Dendritic cell treated with granulocyte-macrophage colony-stimulating factor and Interleukin-4, amounts not matched to agents 40 ng/mL and 50 ng/mL, for 4 days (primary cell): ENCODE results near the gene HDHD3.

Experiments used
- H3K27ac Mint-ChIP-seq: one replicate; pipeline ENCODE4 v1.8.0; 2022; ENCODE audit warnings: mild to moderate bottlenecking, mixed read lengths
- H3K27me3 Mint-ChIP-seq: one replicate; pipeline ENCODE4 v1.8.0; 2022; ENCODE audit warnings: mild to moderate bottlenecking, mixed read lengths
- H3K36me3 Mint-ChIP-seq: one replicate; pipeline ENCODE4 v1.8.0; 2022; ENCODE audit warnings: low read depth, mixed read lengths
- H3K4me1 Mint-ChIP-seq: one replicate; pipeline ENCODE4 v1.8.0; 2022; ENCODE audit warnings: low read depth, mixed read lengths
- H3K4me3 Mint-ChIP-seq: one replicate; pipeline ENCODE4 v1.8.0; 2022; ENCODE audit warnings: mild to moderate bottlenecking, moderate library complexity, mixed read lengths
- H3K9me3 Mint-ChIP-seq: one replicate; pipeline ENCODE4 v1.8.0; 2022; ENCODE audit warnings: mixed read lengths
- intact Hi-C: fragments of 100-400 bp; cut with micrococcal nuclease; formaldehyde crosslinking; loops from one replicate; pipeline ENCODE4 v1.15.0; 2022

HDHD3 gene

DNA sequence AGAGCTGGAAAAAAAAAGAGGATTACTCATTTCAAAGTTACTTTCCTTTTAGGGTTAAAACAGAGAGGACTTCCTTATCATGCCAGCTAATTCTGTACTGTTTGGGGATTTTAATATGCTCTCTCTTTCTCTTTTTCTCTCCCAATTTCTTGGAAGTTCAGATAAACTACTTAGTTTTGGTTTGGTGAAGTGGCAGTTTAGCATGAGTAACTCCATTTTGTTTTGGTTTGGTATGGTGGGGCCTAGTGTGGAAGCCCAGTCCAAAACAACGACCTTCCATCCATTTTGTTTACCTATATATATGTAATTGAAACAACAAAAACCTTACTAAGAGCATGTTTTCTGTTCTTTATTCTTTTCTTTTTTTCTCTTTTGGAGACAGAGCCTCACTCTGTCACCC is 31.1 kb downstream of the HDHD3 start:
- no peak overlapping the region for H3K4me3 Mint-ChIP-seq
- no peaks in the 10 kb centered on the region for H3K9me3 Mint-ChIP-seq
- intact Hi-C loops = loop anchor here (10.0 kb wide), 1 partner anchor 59 kb away; the partner anchor contains the start of gene ALAD
- peaks cover 20% of the 10 kb centered on the region for H3K27me3 Mint-ChIP-seq
- H3K27ac Mint-ChIP-seq = no peak overlapping the region
- H3K4me1 Mint-ChIP-seq = peaks cover 23% of the 10 kb centered on the region
- H3K36me3 Mint-ChIP-seq = no peaks in the 10 kb centered on the region

DNA sequence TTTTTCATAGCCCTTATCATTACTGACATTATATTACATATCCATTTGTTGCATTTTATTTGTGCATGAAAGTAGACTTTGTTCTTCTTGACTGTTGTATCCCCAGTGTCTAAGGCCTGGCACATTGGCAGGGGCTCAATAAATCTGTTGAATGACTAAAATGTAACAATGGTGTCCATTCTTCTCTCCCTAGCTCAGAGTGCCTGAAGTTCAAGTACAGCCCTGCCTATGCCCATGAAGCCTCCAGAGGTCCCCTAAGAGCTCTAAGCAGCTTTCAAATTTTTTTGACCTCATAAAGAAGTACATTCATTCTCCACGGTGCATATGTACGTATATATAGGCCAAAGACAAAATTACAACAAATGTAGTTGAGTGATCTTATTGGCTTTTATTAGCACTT is 31.6 kb downstream of the HDHD3 start:
- Mint-ChIP-seq H3K27ac (no peak overlapping the region), H3K36me3 (no peaks in the 10 kb centered on the region)

DNA sequence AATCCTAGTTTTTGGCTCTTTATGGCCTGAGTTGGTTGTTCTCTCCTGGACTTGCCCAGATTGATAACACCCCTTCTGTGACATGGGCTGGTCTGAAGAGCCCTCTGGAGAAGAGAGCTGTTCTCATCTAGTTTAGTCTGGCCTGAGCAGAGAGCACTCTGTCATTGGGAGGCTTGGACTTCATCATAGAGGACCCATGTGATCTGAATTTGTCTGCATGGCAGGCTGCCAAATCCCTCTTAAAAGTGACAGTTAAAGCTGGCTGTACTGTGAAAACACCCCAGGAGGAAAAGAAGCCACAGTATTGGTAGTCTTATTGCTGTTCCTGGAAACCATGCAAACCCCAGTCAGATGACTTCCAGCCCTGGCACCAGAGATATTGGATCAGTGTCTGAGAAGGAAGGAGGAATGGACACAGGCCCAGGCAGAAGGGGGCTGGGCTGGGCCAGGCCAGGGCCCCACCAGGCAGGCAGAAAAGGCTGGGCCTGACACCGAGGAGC is 33.0 kb downstream of the HDHD3 start:
- Mint-ChIP-seq H3K27ac (peak overlapping the region; percentile 57), H3K9me3 (no peaks in the 10 kb centered on the region), H3K27me3 (peaks cover 3% of the 10 kb centered on the region), H3K36me3 (no peaks in the 10 kb centered on the region), H3K4me3 (no peak overlapping the region), H3K4me1 (peaks cover 26% of the 10 kb centered on the region)
- intact Hi-C loops = loop anchor here (10.0 kb wide), 1 partner anchor 61 kb away; the partner anchor contains the start of gene ALAD

More for the DNA sequence above, 31.6 kb downstream of the HDHD3 start:
- H3K9me3 Mint-ChIP-seq = no peaks in the 10 kb centered on the region
- no peak overlapping the region for H3K4me3 Mint-ChIP-seq
- H3K27me3 Mint-ChIP-seq = peaks cover 15% of the 10 kb centered on the region
- intact Hi-C loops = loop anchor here (10.0 kb wide), 1 partner anchor 60 kb away; the partner anchor contains the start of gene ALAD
- H3K4me1 Mint-ChIP-seq = peaks cover 23% of the 10 kb centered on the region

DNA sequence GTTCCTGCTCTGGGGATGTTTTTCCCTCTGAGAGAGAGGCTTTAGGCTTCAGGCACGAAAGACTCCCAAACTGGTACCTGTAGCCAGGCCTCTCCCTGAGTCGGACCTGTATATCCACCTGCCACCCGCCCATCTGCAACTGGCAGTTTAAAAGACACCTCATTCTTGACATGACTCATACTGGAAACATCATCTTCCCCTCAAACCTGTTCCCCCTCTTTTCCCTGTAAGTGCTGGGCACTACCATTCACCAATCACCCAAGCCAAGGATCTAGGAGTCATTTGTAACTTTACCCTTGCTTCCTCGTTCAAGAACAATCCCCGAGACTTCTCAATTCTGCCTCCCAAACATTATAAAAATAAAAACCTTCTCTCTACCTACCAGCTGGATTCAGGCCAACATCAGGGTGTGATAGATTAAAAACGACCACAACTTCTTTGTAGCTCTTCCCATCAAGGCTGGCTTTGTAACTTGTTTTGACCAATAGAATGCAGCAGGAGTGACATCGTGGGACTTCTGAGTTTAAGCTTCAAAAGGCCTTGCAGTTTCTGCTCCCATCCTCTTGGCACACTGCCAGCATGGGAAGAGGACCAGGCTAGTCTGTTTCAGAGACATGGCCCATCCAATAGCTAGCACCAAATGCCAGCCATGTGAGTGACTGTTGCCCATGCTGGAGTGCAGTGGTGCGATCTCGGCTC is 34.9 kb downstream of the HDHD3 start:
- intact Hi-C loops = loop anchor here (10.0 kb wide), 1 partner anchor 63 kb away; the partner anchor contains the start of gene ALAD

GRCh38 chr9:113340011-113340699 is 36.6 kb downstream of the HDHD3 start, which contains the start of gene WDR31:
Gene WDR31, minus strand, starts transcription at chr9:113340275. Its CDS starts 8,253 bp downstream, at chr9:113332022.
- Mint-ChIP-seq H3K9me3 (no peaks in the 10 kb centered on the region), H3K27me3 (no peaks in the 10 kb centered on the region), H3K4me1 (peaks cover 26% of the 10 kb centered on the region), H3K4me3 (peak within 1 kb of the TSS; percentile 91), H3K27ac (peak within 1 kb of the TSS; percentile 68), H3K36me3 (no peaks in the 10 kb centered on the region)
- intact Hi-C loops = loop anchor here (1.0 to 10.0 kb wide), 3 partner anchors 11 to 65 kb away; partner anchors contain the start of genes ALAD, CDC26 and PRPF4

More for the DNA sequence above, 34.9 kb downstream of the HDHD3 start:
- Mint-ChIP-seq H3K4me1 (peaks cover 26% of the 10 kb centered on the region), H3K27ac (no peak overlapping the region), H3K4me3 (no peak overlapping the region), H3K36me3 (no peaks in the 10 kb centered on the region), H3K27me3 (no peaks in the 10 kb centered on the region), H3K9me3 (no peaks in the 10 kb centered on the region)

DNA sequence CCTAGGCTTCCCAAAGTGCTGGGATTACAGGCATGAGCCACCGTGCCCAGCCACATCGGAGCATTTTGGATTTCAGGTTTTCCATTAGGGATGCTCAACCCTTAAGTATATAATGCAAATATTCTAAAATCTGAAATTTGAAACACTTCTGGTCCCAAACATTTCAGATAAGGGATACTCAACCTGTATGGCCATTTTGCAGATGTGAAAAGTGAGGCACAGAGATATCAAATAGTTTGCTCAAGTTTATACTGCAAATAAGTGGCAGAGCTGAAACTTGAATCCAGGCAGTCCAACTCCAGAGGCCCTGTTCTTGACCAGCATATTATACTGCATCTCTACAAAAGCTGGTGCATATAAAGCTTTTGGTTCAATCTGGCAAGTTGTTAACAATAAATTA is 39.1 kb downstream of the HDHD3 start:
- H3K9me3 Mint-ChIP-seq = no peaks in the 10 kb centered on the region
- intact Hi-C loops = no loop called here
- peaks cover 19% of the 10 kb centered on the region for H3K4me1 Mint-ChIP-seq
- H3K4me3 Mint-ChIP-seq = no peak overlapping the region
- no peaks in the 10 kb centered on the region for H3K36me3 Mint-ChIP-seq
- H3K27me3 Mint-ChIP-seq = no peaks in the 10 kb centered on the region
- no peak overlapping the region for H3K27ac Mint-ChIP-seq

GRCh38 chr9:113331780-113332179 is 45.0 kb downstream of the HDHD3 start:
- H3K9me3 Mint-ChIP-seq = no peaks in the 10 kb centered on the region
- intact Hi-C loops = no loop called here
- no peaks in the 10 kb centered on the region for H3K27me3 Mint-ChIP-seq
- no peak overlapping the region for H3K4me3 Mint-ChIP-seq
- no peaks in the 10 kb centered on the region for H3K36me3 Mint-ChIP-seq
- H3K4me1 Mint-ChIP-seq = no peaks in the 10 kb centered on the region
- no peak overlapping the region for H3K27ac Mint-ChIP-seq

- intact Hi-C loops = no loop called here
- no peaks in the 10 kb centered on the region for H3K36me3 Mint-ChIP-seq
- no peaks in the 10 kb centered on the region for H3K4me1 Mint-ChIP-seq
- no peak overlapping the region for H3K4me3 Mint-ChIP-seq
- no peak overlapping the region for H3K27ac Mint-ChIP-seq
- H3K9me3 Mint-ChIP-seq = no peaks in the 10 kb centered on the region
- H3K27me3 Mint-ChIP-seq = no peaks in the 10 kb centered on the region
Measured at GRCh38 chr9:113328045-113328782, 48.6 kb downstream of the HDHD3 start.

DNA sequence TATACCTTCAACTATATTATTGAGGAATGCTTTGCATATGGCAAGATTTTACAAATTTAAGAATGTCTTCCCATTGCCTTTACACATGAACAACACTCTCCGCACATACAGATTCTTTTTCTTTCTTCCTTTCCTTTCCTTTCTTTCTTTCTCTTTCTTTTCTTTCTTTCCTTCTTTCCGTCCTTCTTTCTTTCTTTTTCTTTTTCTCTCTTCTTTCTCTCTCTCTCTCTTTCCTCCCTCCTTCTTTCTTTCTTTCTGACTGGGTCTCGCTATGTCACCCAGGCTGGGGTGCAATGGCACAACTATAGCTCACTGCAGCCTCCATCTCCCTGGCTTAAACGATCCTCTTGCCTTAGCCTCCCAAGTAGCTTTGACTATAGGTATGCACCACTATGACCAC is 50.6 kb downstream of the HDHD3 start:
- Mint-ChIP-seq H3K9me3 (no peaks in the 10 kb centered on the region), H3K4me3 (no peak overlapping the region), H3K36me3 (no peaks in the 10 kb centered on the region), H3K27me3 (no peaks in the 10 kb centered on the region), H3K4me1 (no peaks in the 10 kb centered on the region), H3K27ac (no peak overlapping the region)
- intact Hi-C loops = no loop called here
